HG02840 (cell line): ENCODE measurements around the gene PIP4K2A.
A peak's percentile ranks its signal among the peaks of the same experiment; 100 is the strongest.
"Not testable (repeated sequence)": the region's sequence is repeated elsewhere in the genome, so short reads cannot be mapped to it uniquely, and the experiment has no call there.

Source experiments
- ATAC-seq: cut with Tn5 transposase; IDR thresholded peaks from one replicate; pipeline ENCODE4 v1.9.1; 2021; ENCODE audit warnings: mild to moderate bottlenecking, moderate library complexity, moderate number of reproducible peaks; ENCODE audit not compliant: unreplicated experiment, low FRiP score

PIP4K2A gene

DNA sequence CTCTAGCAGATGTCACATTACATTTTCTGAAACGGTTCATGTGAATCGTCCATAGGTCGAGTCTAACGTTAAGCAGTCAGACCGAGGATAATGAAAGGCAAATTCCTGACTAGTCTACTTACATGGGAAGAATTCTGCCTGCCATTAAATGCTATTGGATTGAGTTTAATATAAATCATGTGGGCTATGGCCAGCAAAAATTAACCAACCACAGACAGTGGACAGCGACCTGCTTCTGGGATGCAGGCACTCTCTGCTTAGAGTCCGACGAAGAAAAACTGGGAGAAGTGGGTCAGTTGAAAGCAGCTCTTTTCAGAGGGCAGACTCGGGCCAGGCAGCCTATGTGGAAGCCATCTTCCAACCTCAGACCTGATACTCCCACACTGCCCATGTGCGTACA lies 16.6 kb downstream of the PIP4K2A start:
- no peak for ATAC-seq

DNA sequence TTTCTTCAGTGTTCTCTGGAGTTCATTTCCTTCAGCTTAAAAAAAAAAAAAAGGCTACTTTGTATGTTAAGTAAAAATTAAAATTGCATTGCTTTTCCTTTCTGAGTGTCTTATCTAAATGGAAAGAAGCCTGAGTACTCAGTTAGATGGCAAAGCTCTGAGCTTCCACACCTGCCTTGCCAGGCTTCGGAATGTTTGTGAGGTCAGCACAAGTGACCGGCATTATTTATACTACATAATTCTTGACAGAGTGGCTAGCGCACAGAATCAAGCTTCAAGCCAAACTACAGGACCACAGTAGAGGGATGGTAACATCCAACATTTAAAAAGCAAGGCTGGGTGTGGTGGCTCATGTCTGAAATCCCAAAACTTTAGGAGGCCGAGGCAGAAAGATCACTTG lies 17.3 kb downstream of the PIP4K2A start:
- ATAC-seq, result no peak

DNA sequence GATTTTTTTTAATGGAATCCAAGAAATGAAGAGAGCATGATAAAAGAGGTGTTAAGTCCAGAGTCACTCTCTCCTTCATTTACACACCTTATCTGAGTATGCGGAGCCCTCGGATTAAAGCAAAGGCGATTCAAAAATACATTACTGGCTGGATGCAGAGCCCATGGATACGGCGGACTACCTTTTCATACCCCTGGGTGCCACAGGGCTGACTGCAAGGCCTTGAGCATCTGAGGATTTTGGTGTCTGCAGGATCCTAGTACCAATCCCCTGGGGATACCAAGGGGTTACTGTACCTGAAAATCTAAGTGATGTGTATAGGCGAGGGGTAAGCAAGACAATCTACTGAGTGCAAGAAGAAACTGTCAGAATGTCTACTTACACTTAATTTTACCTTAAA lies 20.5 kb downstream of the PIP4K2A start:
- no peak for ATAC-seq

DNA sequence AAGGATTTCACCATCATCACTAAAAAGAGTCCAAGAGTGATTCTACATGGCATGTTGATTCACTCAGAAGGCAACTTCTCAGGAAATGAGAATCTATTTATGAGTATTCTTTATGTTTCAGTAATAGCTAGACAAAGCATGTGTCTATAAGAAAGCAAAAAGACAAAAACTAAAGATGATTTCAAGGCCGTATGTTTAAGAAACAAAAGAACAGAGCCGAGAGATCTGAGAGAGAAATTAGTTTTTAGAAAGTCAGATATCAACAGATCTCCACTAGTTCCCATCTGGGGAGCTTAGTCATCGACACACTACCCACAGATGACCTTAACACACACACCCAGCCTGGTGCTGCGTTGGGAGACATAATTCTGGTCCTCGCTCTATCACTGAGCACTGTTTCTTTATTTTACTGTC lies 21.0 kb downstream of the PIP4K2A start:
- no peak for ATAC-seq

DNA sequence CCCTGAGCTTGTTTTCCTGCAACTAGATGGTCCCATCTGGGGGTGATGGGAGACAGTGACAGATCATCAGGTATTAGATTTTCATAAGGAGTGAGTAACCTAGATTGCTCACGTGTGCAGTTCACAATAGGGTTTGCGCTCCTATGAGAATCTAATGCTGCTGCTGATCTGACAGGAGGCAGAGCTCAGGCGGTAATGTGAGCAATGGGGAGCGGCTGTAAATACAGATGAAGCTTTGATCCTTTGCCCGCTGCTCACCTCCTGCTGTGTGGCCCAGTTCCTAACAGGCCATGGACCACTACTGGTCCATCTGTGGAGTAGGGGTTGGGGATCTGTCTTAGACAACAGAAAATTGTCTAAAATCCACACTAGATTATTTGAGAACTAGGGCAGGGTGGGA lies 22.3 kb downstream of the PIP4K2A start:
- not testable (repeated sequence) for ATAC-seq

DNA sequence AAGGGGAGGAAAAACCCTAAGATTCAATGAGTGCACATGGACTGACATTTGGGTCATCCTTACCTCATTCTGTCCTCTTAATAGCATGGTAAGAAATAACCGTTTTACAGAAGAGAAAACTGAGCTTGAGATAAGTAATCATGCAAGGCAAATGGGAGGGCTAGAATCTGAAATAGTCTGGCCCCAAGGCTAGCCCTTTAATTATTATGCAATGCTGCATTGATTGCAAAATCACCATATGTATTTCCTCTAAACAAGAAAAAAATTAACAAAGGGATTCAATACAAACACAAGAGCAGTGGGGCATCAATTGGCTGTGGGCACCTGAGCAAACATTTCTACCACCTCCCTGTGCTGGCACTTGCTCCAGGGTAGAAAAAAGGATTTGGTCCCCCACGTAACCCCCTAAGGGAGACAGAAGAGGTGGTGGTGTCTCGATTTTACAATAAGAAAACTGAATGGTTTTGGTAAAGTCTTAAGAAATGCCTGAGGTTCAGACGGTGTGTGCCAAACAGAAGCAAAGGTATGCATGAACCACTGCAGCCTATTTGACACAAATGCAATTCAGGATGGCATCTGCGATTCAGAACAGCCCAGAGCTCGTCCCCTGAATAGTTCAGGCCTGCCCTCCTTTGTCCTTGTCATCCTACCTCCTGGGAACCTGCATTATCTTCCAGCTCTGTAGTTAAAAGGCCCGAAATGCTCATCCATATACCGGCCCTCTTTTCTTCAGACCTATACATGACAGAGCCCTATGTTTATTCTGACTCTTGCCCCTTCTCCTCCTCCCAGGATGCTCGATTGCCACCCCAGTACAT lies 23.6 kb downstream of the PIP4K2A start:
- ATAC-seq, result no peak

DNA sequence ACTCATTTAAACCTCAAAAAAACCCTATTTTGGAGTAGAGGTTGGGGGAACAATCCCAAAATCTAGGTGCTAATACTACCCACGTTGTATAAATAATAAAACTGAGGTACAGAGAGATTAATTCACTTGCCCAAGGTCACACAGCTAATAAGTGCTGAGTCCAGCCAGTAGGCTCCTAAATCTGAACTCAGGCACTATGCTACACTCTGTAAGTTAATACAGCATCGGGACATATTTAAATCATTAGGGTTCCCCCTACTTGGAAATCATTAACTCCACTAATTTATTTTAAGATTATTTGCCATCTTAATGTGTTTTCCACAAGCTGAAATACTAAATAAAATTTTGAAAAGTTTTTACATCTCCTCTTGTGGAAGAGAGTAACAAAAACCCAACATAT lies 24.2 kb downstream of the PIP4K2A start:
- ATAC-seq, result peak; percentile 52

DNA sequence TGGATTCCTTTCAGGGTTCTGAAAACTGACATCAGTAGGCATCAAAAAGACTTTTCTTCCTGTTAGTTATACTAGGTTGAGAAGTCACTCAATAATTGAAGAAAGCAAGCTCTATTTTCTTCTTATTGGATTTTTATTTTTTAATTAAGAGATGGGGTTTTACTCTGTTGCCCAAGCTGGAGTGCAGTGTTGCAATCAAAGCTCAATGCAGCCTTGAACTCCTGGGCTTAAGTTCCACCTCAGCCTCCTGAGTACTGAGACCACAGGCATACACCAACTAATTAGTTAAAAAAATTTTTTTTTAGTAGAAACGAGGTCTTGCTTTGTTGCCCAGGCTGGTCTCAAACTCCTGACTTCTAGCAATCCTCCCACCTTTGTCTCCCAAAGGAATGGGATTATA lies 28.0 kb downstream of the PIP4K2A start:
- ATAC-seq, result no peak

DNA sequence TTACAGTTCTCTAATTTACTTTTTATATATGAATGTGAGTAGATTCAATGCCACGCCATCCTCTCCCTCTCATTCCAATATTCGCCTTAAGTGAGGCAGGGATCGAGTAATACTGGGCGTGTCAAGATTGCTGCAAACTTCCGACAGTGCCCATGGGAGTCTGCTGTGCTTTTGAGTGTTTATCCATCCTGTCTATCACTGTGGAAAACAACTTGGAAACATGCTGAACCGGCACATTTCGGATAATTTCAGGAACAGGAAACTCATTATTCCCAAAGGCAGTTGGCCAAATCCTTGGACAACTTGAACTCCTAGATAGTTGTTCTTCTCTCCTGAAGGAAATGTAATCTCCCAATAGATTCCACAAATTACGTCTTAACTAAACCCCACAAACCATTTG lies 28.5 kb downstream of the PIP4K2A start:
- no peak for ATAC-seq

DNA sequence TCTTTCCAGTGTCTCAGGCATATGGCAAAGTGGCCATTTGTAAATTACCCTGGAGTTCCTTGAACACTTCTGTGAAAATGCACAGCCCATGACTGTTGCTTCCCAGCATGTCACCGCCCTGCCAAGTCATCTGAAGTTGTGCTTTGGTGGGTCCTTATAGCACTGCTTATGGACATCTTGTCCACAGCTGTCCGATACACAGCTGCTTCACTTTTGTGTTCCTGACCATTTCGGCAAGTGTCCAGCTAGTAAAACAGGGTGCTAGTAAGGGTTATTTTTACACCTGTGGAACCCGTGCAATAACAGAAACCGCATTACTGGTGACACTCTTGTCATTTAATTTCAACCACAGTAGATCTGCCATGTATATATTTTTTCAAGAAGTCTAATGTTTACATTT lies 29.7 kb downstream of the PIP4K2A start:
- no peak for ATAC-seq

DNA sequence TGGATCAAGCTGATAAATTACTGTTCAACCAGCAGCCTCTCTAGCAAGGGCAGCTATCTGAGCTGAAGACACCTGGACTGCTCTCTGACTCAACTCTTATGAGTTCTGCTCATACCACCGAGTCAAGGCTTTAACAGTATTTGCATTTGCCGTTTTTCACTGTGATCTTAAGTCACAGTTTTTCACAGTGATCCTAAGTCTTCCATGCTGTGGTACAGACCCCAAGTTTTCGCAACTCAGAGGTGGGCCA lies 31.3 kb downstream of the PIP4K2A start:
- peak; percentile 64 for ATAC-seq

DNA sequence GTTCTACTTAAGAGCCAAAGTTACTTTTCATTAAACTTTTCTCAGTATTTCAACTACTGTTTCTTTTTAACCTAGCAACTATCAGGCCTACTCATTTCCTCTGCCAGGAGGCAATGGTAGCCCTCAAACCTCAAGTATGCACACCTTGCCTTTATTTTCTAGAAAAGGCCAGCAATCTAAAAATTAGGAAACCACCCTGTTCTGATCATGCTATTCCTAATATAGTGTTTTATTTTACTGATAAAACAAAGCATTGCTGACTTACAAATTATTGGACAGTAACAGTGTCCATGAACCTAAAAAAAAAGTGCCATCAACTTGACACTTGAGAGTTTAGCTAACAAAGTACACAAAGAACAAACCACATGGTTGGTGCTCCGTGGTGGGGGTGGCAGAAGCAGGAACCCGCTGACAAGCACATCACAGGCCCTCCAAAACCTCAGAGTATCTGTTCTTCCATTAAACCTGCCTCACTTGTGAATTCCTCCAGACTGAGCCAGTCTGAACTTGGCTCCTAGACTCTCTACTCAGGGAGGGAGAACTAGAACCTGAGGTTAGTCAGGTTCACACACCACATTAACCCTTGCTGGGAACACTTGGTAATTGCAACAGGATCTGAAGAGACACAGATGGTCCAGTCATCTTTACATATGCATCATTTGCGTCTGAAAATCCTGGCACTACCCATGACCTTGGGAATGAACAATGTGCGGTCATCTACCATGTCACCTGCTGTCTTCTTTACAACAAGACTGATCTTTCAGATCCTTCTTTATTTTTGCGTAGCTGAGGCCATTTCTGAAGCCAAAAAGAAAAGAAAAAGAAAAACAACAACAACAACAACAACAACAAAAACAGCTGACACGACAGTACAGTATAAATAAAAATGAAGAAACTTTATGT lies 31.9 kb downstream of the PIP4K2A start:
- no peak for ATAC-seq

DNA sequence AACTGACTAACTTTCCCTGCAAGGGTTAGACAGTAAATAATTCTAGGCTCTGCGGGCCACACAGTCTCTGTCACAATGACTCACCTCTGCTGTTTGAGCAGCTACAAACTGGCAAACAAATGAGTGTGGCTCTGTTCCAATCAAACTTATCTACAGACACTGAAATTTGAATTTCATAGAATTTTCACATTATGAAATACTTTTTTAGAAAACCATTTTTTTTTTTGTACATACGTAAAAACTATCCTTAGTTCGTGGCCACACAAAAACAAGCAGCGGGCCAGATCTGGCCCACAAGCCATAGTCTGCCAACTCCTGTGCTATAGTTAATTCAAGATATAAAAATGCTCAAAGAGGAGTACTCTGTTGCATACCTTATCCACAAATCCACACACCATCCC lies 32.6 kb downstream of the PIP4K2A start:
- no peak for ATAC-seq

DNA sequence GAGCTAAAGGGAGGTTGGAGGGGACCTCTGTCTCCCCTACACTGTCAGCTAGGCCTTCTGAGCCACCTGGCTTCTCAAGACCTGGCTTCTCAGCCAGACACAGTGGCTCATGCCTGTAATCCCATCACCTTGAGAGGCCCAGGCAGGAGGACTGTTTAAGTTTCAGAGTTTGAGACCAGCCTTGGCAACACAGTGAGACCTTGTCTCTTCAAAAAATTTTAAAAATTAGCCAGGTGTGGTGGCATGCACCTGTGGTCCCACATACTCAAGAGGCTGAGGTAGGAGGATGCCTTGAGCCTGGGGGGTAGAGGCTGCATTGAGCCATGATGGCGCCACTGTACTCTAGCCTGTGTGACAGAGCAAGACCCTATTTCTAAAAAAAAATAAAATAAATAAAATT lies 33.1 kb downstream of the PIP4K2A start:
- ATAC-seq, result no peak

DNA sequence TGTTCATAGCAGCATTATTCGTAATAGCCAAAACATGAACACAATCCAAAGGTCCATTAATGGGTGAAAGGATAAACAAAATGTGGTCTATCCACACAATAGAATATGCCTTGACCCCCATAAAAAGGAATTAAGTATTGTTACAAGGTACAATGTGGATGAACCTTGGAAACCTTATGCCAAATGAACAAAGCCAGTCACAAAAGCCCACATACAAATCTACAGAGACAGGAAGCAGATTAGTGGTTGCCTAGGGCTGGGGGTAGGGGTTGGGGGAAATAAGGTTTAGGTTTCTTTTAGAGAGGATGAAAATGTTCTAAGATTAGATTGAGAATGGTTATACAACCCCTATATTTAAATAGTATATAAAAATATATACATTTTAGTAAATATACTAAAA lies 34.8 kb downstream of the PIP4K2A start:
- no peak for ATAC-seq

DNA sequence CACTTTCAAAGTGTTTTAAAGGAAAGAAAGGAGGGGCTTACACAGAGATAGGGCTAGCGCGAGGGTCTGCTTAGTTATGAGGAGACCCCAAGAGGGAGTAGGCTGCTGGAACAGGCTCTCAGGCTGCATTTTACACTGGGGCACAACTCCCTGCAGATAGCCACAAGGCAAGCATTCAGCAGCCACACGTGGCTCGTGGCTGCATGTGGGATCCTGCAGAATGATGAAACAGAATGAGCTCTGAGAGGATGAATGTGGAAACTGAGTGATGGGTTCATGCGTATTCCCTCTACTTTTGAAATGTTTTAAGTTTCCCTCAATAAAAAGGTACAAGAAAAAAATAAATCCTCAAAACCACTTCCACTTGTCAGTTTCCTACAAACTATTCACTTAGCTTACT lies 37.0 kb downstream of the PIP4K2A start:
- ATAC-seq, result no peak

DNA sequence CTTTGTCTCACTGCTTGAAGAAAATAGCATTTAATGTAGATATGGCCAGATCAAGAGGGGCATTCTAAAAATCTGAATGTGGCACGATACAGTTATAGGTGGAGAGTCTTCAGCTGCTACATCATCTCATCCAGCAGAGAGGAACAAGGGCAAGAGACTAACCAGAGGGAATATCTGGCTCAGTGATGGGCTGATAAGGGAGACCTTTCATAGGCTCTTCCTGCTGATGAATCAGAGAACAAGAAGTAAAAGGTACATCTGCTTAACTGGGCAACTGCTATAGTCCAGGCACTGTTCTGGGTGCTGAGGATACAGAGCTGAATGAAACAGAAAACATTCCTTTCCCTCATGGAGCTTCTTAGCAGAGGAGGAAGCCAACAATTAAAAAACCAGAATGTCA lies 37.9 kb downstream of the PIP4K2A start:
- ATAC-seq, result no peak

DNA sequence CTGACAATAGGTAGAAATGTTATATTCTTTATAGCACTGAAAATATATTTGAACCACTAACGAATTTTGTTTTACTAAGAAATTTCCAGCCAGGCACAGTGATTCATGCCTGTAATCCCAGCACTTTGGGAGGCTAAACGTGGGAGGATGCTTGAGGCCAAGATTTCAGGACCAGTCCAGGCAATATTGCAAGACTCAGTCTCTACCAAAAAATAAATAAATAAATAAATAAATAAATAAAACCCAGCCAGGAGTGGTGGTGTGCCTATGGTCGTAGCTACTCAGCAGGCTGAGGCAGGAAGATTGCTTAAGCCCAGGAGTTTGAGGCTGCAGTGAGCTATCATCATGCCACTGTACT lies 39.8 kb downstream of the PIP4K2A start:
- no peak for ATAC-seq

DNA sequence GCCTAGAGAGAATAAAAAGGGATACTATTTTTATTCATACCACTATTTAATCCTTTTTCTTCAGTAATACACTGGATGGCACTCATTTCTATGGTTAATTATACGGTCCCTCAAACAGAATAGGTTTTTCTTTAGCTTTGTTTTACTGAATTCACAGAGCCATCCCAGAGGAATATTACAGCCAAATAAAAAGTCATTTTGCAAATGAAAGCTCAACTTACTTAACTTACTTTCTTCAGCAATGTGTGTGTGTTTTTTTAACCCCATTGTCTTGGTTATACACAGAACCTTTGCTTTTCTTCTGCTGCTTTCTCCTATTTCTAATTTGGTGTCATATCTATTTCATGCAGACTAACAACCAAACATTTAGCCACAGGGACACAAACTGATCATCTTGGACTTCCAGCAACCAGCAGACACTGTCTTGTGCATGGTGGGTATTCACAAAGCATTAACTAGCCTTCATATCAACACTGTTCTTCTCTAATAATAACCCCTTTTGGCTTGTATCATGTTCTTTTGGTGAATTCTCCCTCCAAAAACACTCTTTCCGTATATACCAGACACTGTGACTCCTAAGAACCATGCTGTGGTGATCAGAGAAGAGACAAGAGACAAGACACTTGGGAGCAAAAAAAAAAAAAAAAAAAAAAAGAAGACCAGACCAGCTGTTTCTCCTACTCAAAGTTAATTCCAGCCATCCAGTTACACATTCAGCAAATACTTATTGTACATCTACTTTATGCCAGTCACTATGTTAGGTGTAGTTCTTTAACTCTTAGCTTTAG lies 40.4 kb downstream of the PIP4K2A start:
- no peak for ATAC-seq

DNA sequence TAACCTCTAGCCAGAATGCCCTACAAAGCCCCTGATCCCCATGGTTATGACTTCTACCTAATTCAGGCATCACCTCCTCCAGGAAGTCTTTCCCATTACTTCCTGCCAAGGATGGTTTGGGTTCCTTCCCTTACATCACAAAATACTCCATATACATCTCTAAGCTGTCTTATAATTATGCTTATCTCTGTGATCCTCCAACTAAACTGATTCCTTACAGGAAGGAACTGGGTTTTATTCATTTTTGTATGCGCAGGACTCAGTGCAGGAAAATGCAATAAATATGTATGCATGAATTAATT lies 41.3 kb downstream of the PIP4K2A start:
- ATAC-seq, result no peak

DNA sequence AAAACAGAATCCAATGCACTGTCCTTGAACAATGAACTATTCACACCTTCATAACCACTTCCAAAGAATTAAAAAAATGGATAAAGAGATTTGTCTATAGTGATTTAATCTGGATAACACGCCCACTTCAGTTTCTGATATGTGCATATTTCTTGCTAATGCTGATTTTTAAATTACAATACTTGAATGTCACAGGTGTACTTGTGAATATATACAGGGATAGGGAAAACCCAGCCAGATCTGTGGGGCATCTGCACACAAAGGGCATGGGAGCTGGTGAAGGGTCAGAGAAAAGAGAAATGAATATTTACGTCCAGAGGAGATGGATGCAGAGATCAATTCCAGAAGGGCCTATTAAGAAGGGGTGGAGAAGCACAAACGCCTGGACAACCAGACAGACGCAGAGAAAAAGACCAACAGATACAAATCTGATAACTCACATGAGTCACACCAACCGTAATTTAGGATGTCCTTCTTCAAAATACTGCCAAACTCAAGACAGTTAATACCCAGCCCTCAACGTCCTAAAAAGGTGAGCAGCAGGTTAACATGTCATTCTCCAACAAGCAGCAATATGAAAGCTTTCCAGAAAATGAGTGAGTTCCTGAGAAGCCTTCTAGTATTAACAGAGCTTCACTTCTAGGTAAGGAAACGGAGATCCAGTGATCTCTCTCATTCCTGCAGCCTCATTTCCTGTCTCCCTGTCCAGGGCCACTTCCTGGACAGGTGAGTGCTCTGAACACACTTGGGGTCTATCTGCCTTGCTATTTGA lies 41.9 kb downstream of the PIP4K2A start:
- no peak for ATAC-seq
